Measurements from ENCODE around the gene CFL1. TPM values are rescaled to one million over a fixed set of nuclear protein-coding genes. Genes with fewer than 3 reads are reported as not detected.

CFL1 gene
- total RNA-seq, 1 experiment from 2014 or later: 960 TPM

GRCh38 chr11:65879617-65880016, 21.6 kb upstream of the CFL1 start, which contains the start of gene CTSW:
CTSW (plus strand) TSS chr11:65879837; CDS start chr11:65879855, 18 bp downstream.
- H3K9me3 ChIP-seq: no peaks in the 10 kb centered on the region
- intact Hi-C loops (cut with micrococcal nuclease; ENCODE audit: unreplicated experiment): no loop called here
- no TSS peak for BruUV-seq (replicated peaks)
- Mint-ChIP-seq H3K4me1 (ENCODE audit: low read depth, unreplicated experiment) (peaks cover 4% of the 10 kb centered on the region), H3K9me3 (ENCODE audit: unreplicated experiment) (no peaks in the 10 kb centered on the region), H3K27me3 (ENCODE audit: insufficient read depth, unreplicated experiment) (no peaks in the 10 kb centered on the region), H3K4me3 (ENCODE audit: unreplicated experiment) (no peak within 1 kb of the TSS), H3K36me3 (ENCODE audit: insufficient read depth, unreplicated experiment) (peaks cover 31% of the 10 kb centered on the region), H3K27ac (ENCODE audit: unreplicated experiment) (no peak within 1 kb of the TSS)
- POLR2A ChIA-PET: interaction anchor here (0.6 to 0.7 kb wide), 2 partner anchors 11 to 20 kb away, joined by 3 read pairs; no protein-coding TSS in a partner anchor
- CTCF ChIA-PET: interaction anchor here (1.3 to 1.9 kb wide), 2 partner anchors 9 to 20 kb away, joined by 5 to 7 read pairs; partner anchors contain the start of genes FIBP and MUS81
- H3K36me3 ChIP-seq (ENCODE audit: control insufficient read depth, insufficient read depth, low read length): peaks cover 1% of the 10 kb centered on the region
- no peaks in the 10 kb centered on the region for H3K4me1 ChIP-seq
- DNase-seq: no peak
- no peak within 1 kb of the TSS for H3K4me3 ChIP-seq (ENCODE audit: low read depth, low read length)
- H3K27me3 ChIP-seq (replicated peaks; ENCODE audit: control insufficient read depth, insufficient read depth, low read length): no peaks in the 10 kb centered on the region
- TF ChIP-seq CTCF (IDR thresholded peaks at IDR 0.05; ENCODE audit: insufficient read depth in 1 of 2, low read depth in 1 of 2, low read length in 1 of 2, severe bottlenecking in 1 of 2, unreplicated experiment in 1 of 2): no peak

GRCh38 chr11:65873318-65874156, 15.6 kb upstream of the CFL1 start:
- Mint-ChIP-seq H3K4me1 (ENCODE audit: low read depth, unreplicated experiment) (peaks cover 6% of the 10 kb centered on the region), H3K27ac (ENCODE audit: unreplicated experiment) (peak overlapping the region; percentile 77), H3K9me3 (ENCODE audit: unreplicated experiment) (no peaks in the 10 kb centered on the region), H3K36me3 (ENCODE audit: insufficient read depth, unreplicated experiment) (peaks cover 27% of the 10 kb centered on the region), H3K27me3 (ENCODE audit: insufficient read depth, unreplicated experiment) (no peaks in the 10 kb centered on the region), H3K4me3 (ENCODE audit: unreplicated experiment) (peak overlapping the region; percentile 76)
- peak; percentile 89 to 95 for DNase-seq
- intact Hi-C loops (cut with micrococcal nuclease; ENCODE audit: unreplicated experiment): no loop called here
- no peak for TF ChIP-seq CTCF (IDR thresholded peaks at IDR 0.05; ENCODE audit: insufficient read depth in 1 of 2, low read depth in 1 of 2, low read length in 1 of 2, severe bottlenecking in 1 of 2, unreplicated experiment in 1 of 2)
- POLR2A ChIA-PET: interaction anchor here (0.6 to 1.0 kb wide), 3 partner anchors 14 to 212 kb away, joined by 3 to 5 read pairs (median 4); partner anchors contain the start of gene FIBP
- H3K27me3 ChIP-seq (replicated peaks; ENCODE audit: control insufficient read depth, insufficient read depth, low read length): no peaks in the 10 kb centered on the region
- H3K9me3 ChIP-seq: no peaks in the 10 kb centered on the region
- H3K4me3 ChIP-seq (ENCODE audit: low read depth, low read length): peak overlapping the region; percentile 53
- CTCF ChIA-PET: interaction anchor here (1.2 to 2.1 kb wide), 3 partner anchors 11 to 15 kb away, joined by 6 to 10 read pairs (median 7); partner anchors contain the start of genes FIBP and MUS81
- H3K4me1 ChIP-seq: 0 out of 2 replicates have a peak, but pooled peaks cover 3% of the 10 kb centered on the region
- BruUV-seq (replicated peaks): no TSS peak
- no peaks in the 10 kb centered on the region for H3K36me3 ChIP-seq (ENCODE audit: control insufficient read depth, insufficient read depth, low read length)

- BruUV-seq (replicated peaks): no TSS peak
- Histone ChIP-seq H3K27me3 (replicated peaks; ENCODE audit: control insufficient read depth, insufficient read depth, low read length) (no peaks in the 10 kb centered on the region), H3K9me3 (no peaks in the 10 kb centered on the region), H3K36me3 (ENCODE audit: control insufficient read depth, insufficient read depth, low read length) (no peaks in the 10 kb centered on the region), H3K4me1 (0 out of 2 replicates have a peak, but pooled peaks cover 3% of the 10 kb centered on the region), H3K4me3 (ENCODE audit: low read depth, low read length) (peak within 1 kb of the TSS; percentile 53)
- peaks cover 6% of the 10 kb centered on the region for H3K4me1 Mint-ChIP-seq (ENCODE audit: low read depth, unreplicated experiment)
- DNase-seq: no peak
- ChIA-PET POLR2A (no interaction called here), CTCF (interaction anchor here (1.9 to 4.0 kb wide), 3 partner anchors 13 to 16 kb away, joined by 7 to 39 read pairs (median 10); partner anchors contain the start of genes FIBP and MUS81)
- H3K27ac Mint-ChIP-seq (ENCODE audit: unreplicated experiment): peak within 1 kb of the TSS; percentile 77
- TF ChIP-seq CTCF (IDR thresholded peaks at IDR 0.05; ENCODE audit: insufficient read depth in 1 of 2, low read depth in 1 of 2, low read length in 1 of 2, severe bottlenecking in 1 of 2, unreplicated experiment in 1 of 2): no peak
- no peaks in the 10 kb centered on the region for H3K27me3 Mint-ChIP-seq (ENCODE audit: insufficient read depth, unreplicated experiment)
- peak within 1 kb of the TSS; percentile 76 for H3K4me3 Mint-ChIP-seq (ENCODE audit: unreplicated experiment)
- intact Hi-C loops (cut with micrococcal nuclease; ENCODE audit: unreplicated experiment): no loop called here
- peaks cover 30% of the 10 kb centered on the region for H3K36me3 Mint-ChIP-seq (ENCODE audit: insufficient read depth, unreplicated experiment)
- no peaks in the 10 kb centered on the region for H3K9me3 Mint-ChIP-seq (ENCODE audit: unreplicated experiment)
Observed at GRCh38 chr11:65872586-65873317, 14.8 kb upstream of the CFL1 start, which contains the start of gene EFEMP2. EFEMP2 (minus strand) TSS chr11:65872800; CDS start chr11:65872354, 446 bp downstream.

Measured in Caco-2 (cell line).